GM18498 (cell line): Measurements from ENCODE around the gene THSD7A.

Experiments
- ATAC-seq: cut with Tn5 transposase; IDR thresholded peaks from one replicate; pipeline ENCODE4 v1.9.1; 2021; ENCODE audit warnings: mild to moderate bottlenecking, moderate library complexity; ENCODE audit not compliant: unreplicated experiment

THSD7A gene, protein sequence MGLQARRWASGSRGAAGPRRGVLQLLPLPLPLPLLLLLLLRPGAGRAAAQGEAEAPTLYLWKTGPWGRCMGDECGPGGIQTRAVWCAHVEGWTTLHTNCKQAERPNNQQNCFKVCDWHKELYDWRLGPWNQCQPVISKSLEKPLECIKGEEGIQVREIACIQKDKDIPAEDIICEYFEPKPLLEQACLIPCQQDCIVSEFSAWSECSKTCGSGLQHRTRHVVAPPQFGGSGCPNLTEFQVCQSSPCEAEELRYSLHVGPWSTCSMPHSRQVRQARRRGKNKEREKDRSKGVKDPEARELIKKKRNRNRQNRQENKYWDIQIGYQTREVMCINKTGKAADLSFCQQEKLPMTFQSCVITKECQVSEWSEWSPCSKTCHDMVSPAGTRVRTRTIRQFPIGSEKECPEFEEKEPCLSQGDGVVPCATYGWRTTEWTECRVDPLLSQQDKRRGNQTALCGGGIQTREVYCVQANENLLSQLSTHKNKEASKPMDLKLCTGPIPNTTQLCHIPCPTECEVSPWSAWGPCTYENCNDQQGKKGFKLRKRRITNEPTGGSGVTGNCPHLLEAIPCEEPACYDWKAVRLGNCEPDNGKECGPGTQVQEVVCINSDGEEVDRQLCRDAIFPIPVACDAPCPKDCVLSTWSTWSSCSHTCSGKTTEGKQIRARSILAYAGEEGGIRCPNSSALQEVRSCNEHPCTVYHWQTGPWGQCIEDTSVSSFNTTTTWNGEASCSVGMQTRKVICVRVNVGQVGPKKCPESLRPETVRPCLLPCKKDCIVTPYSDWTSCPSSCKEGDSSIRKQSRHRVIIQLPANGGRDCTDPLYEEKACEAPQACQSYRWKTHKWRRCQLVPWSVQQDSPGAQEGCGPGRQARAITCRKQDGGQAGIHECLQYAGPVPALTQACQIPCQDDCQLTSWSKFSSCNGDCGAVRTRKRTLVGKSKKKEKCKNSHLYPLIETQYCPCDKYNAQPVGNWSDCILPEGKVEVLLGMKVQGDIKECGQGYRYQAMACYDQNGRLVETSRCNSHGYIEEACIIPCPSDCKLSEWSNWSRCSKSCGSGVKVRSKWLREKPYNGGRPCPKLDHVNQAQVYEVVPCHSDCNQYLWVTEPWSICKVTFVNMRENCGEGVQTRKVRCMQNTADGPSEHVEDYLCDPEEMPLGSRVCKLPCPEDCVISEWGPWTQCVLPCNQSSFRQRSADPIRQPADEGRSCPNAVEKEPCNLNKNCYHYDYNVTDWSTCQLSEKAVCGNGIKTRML (N-terminal part only)

DNA sequence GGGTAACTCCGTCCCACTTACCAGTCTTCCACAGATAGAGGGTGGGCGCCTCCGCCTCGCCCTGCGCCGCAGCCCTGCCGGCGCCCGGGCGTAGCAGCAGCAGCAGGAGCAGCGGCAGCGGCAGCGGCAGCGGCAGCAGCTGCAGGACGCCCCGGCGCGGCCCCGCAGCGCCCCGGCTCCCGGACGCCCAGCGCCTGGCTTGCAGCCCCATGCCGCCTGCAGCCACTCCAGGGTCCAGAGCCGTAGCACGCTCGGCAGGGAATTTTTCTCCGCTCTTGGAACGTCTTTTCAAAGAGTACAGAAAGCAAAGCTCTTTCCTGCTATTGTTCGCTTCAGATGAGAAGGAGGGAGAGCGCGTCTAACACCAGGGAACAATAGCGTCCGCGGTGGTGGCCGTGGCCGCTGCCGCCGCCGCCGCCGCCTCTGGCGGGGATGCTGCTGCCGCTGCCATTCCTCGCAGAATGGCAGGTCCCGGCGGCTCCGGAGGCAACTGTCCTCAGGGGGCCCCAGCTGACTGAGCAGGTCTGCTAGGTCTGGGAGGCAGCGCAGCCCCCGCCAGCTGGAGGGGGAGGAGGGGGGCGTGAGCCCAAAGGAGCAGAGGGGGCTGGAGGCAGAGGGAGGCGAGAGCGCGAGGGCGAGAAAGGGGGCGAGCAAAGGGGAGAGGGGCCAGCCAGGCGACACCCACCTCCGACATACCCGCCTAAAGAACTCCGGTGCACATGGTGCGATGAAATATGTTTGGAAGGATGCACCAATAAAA lies at the start of gene THSD7A:
THSD7A (minus strand) TSS at position 463 of the 760 bp plus-strand sequence; CDS start at position 211, 252 bp downstream.
- peak; percentile 71 for ATAC-seq

GRCh38 chr7:11881680-11882079 lies 49.7 kb upstream of the THSD7A start:
- no peak for ATAC-seq

DNA sequence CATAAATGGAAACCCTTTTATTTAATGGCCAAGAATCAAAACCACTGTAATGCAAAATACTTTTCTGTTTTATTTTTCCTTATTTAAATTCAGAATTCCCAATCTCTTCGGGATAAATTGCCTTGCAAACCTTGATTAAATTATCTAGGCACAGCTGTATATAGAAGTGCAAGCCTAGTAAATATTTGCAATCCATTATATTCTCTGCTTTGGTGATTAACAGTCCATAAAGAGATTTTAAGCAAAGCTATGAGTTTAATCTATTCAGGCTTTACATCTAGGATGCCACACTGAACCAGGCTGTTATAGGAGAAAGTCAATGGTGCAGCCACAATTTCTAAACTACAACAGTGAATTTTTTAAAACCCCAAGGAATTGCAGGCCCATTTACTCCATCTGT lies 43.6 kb upstream of the THSD7A start:
- ATAC-seq, result no peak

GRCh38 chr7:11865671-11866070 lies 33.7 kb upstream of the THSD7A start:
- no peak for ATAC-seq

- no peak for ATAC-seq
Observed at GRCh38 chr7:11858622-11859302, 26.8 kb upstream of the THSD7A start.

DNA sequence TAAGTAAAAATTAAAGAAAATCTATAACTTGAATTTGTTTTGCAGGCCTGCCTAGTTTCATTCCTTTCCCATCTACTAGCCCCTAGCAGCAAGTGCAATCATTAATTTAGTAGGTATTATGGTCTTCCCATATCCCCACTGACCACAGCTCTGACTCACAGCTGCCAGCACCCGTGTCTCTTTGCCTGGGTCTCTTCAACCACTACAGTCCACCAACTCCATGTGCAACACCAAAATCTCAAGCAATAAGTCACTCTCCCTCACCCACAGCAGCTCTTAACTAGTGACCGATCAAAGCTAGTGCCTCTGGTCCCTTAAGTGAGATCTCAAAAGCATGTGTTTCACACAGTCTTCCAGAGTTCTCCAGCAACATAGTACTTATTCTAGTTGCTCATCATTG lies 26.0 kb upstream of the THSD7A start:
- no peak for ATAC-seq

GRCh38 chr7:11848251-11848650 lies 16.3 kb upstream of the THSD7A start:
- no peak for ATAC-seq

- ATAC-seq, result no peak
Observed at GRCh38 chr7:11847336-11847735, 15.3 kb upstream of the THSD7A start.

DNA sequence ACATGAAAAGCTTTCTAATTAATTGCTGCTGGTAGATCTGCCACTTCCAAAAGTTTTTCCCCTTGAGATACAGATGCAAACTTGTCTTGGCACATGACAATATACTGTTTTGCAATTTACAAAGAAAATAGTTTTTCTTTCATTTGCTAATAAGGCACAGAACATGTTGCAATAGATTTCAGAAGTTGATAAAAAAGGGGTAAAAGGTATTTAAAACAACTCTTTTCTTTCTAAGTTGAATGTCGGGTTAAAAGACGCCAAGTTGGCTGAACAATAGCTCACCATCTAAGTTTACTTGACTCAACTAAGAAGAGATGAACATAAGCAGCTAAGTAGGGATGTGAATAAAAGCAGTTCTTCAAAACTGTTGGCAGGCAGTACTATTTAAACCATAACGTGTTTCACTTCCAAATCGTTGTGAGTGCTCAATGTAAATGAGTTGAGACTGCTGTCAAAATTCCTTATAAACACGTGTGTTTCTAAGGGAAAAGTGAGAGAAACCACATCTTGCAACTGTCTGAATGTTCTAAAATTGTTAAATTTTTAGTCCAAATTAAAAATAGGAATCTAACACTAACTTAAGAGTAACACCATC lies 14.5 kb upstream of the THSD7A start:
- ATAC-seq, result no peak

DNA sequence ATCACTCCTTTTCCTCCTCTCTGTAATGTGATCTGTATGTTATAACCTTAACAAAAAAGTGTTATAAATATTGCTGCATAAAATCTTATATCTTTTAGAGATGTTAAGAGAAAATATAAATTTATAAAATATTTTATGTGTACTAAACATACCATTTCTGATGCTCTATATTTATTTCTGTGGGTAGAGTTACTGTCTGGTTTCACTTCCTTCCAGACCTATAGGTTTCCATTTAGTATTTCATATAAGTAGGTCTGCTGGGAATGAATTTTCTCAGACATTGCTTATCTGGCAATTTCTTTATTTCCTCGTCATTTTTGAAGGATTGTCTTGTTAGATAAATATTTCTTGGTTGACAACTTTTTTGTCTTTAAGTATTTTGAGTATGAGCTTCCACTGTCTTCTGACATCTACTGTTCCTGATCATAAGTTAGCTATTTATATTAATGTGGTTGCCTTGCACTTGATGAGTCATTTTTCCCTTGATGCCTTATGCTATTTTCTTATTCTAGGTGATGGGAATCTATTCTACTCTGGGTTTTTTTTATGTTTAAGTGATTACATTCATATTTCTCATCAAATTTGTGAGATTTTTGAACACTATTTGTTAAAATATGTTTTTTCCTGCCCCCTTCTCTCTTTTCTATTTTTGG lies 11.2 kb upstream of the THSD7A start:
- ATAC-seq, result no peak

GRCh38 chr7:11841657-11842056 lies 9.7 kb upstream of the THSD7A start:
- no peak for ATAC-seq

- ATAC-seq, result no peak
Observed at GRCh38 chr7:11835260-11835659, 3.3 kb upstream of the THSD7A start.

GRCh38 chr7:11833431-11833830 lies 1.4 kb upstream of the THSD7A start:
- ATAC-seq, result no peak

GRCh38 chr7:11831156-11831735 lies 752 bp downstream of the THSD7A start:
- ATAC-seq, result peak; percentile 13

GRCh38 chr7:11830582-11831155 lies 1.3 kb downstream of the THSD7A start:
- ATAC-seq, result no peak

DNA sequence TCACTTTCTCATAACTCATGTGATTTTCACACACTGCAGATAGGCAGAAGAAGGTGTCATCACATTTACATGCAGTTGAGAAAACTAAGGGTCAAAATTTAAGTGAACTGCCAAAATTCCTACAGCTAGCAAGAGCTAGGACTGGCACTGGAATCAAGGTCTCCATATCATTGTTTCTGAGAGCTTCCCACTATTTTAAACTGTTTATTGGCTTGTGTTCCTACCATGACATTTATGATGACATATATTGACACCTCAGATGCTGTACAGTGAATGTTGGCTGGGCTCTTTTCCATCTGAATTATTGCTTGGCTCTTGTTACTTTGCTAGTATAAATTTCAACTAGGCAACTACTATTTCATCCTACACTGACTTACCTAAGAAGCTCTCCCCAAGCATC lies 2.0 kb downstream of the THSD7A start:
- no peak for ATAC-seq

DNA sequence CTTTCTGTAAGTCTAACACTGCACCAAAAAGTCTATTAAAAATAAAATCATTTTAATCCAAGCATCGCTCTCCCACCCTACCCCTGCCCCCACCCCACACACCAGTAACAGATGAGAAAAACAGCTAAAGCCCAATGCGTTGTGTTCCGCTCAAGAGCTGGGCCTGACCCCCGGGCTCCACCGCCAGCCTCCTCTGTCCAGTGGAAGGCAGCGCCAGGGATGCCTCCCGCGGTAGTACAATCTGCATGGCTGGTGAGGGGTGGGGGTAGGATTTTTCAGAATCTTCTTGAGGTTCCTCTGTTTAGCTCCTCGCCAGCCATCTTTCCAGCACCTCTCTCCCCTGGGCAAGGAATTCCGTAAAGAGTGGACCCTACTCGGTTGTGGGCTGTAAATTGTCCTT lies 12.1 kb downstream of the THSD7A start:
- ATAC-seq, result no peak

- ATAC-seq, result no peak
Observed at GRCh38 chr7:11819271-11819670, 12.7 kb downstream of the THSD7A start.
